Measurements from ENCODE around the gene DENND1C. TPM values are rescaled to one million over a fixed set of nuclear protein-coding genes. Genes with fewer than 3 reads are reported as not detected.

The DENND1C gene
- total RNA-seq, 1 experiment from 2014 or later = not detected

DNA sequence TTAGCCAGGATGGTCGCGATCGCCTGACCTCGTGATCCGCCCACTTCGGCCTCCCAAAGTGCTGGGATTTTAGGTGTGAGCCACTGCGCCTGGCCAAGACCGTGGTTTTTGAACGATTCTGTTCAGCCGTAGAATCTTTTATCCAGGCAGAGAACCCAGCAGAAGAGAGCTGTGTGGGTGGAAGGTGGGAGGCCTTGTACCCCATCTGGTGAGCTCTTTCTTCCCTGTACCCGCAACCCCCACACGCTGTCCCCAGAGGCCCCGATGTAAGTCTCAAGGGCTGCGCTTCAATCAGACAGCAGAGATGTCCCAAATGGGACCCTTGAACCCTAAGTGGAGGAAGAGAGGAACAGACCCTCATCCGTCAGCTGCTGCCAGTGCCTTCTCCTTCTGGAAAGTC is 25.7 kb downstream of the DENND1C start:
- POLR2A ChIA-PET (ENCODE audit: unreplicated experiment) = no interaction called here
- no peak for DNase-seq
- Histone ChIP-seq H3F3A (ENCODE audit: insufficient read depth, low read depth) (no peaks in the 10 kb centered on the region), H4K20me1 (ENCODE audit: insufficient read depth) (no peaks in the 10 kb centered on the region), H3K4me1 (replicated peaks; ENCODE audit: insufficient read depth) (no peaks in the 10 kb centered on the region), H3K79me2 (ENCODE audit: low read depth) (no peaks in the 10 kb centered on the region), H3K27ac (no peak overlapping the region), H3K9me3 (ENCODE audit: insufficient read depth, low read depth) (no peaks in the 10 kb centered on the region), H3K4me3 (no peak overlapping the region), H3K36me3 (ENCODE audit: low read depth) (no peaks in the 10 kb centered on the region), H3K9me2 (ENCODE audit: insufficient read depth) (no peaks in the 10 kb centered on the region), H2AFZ (no peak overlapping the region), H3K27me3 (ENCODE audit: insufficient read depth, low read depth) (no peaks in the 10 kb centered on the region), H3K4me2 (no peak overlapping the region)
- CTCF ChIA-PET = no interaction called here
- BruUV-seq (replicated peaks) = no TSS peak
- intact Hi-C loops (cut with micrococcal nuclease; ENCODE audit: unreplicated experiment) = no loop called here
- no peak for TF ChIP-seq EZH2 (IDR thresholded peaks at IDR 0.05; ENCODE audit: low read depth)
- TF ChIP-seq, protein P1, sequence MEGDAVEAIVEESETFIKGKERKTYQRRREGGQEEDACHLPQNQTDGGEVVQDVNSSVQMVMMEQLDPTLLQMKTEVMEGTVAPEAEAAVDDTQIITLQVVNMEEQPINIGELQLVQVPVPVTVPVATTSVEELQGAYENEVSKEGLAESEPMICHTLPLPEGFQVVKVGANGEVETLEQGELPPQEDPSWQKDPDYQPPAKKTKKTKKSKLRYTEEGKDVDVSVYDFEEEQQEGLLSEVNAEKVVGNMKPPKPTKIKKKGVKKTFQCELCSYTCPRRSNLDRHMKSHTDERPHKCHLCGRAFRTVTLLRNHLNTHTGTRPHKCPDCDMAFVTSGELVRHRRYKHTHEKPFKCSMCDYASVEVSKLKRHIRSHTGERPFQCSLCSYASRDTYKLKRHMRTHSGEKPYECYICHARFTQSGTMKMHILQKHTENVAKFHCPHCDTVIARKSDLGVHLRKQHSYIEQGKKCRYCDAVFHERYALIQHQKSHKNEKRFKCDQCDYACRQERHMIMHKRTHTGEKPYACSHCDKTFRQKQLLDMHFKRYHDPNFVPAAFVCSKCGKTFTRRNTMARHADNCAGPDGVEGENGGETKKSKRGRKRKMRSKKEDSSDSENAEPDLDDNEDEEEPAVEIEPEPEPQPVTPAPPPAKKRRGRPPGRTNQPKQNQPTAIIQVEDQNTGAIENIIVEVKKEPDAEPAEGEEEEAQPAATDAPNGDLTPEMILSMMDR (conservative IDR thresholded peaks at IDR 0.05) = no peak

DNA sequence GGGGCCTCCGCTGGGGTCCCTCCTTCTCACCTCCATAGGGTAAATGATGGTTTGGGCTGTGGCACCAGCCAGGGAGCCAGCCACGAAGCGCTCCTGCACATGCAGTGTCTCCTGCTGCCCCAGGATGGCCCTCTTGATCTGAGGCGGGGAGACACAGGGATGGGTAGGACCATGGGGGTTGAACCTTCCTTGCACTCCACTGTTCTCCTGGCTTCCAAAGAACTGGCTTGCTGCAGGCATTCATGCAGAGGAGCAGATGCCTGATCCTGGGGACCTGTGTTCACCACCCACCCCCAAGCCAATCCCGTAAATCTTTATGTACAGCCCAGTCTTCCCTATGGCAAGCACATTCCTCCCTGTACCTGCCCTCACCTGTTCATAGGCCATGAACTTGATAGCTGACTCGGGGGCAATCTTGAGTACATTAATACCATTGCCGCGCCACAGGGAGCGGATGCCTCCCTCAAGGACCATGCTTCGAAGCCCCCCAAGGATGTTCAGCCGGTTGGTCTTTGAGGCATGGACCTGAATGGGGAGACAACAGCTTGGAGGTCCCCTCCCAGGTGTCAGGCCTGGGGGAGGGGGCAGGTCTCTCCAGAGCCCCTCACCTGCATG is 27.5 kb downstream of the DENND1C start:
- Histone ChIP-seq H2AFZ (no peak overlapping the region), H3K4me3 (no peak overlapping the region), H3K27me3 (ENCODE audit: insufficient read depth, low read depth) (no peaks in the 10 kb centered on the region), H3K9me3 (ENCODE audit: insufficient read depth, low read depth) (no peaks in the 10 kb centered on the region), H3K27ac (no peak overlapping the region), H3K9me2 (ENCODE audit: insufficient read depth) (no peaks in the 10 kb centered on the region), H3K36me3 (ENCODE audit: low read depth) (no peaks in the 10 kb centered on the region), H3F3A (ENCODE audit: insufficient read depth, low read depth) (no peaks in the 10 kb centered on the region), H3K79me2 (ENCODE audit: low read depth) (no peaks in the 10 kb centered on the region), H4K20me1 (ENCODE audit: insufficient read depth) (no peaks in the 10 kb centered on the region), H3K4me2 (no peak overlapping the region), H3K4me1 (replicated peaks; ENCODE audit: insufficient read depth) (no peaks in the 10 kb centered on the region)
- intact Hi-C loops (cut with micrococcal nuclease; ENCODE audit: unreplicated experiment) = no loop called here
- DNase-seq = no peak
- no TSS peak for BruUV-seq (replicated peaks)
- ChIA-PET POLR2A (ENCODE audit: unreplicated experiment) (interaction anchor here (0.6 kb wide), 1 partner anchor 82 kb away, joined by 4 read pairs; no protein-coding TSS in a partner anchor), CTCF (no interaction called here)
- TF ChIP-seq EZH2 (IDR thresholded peaks at IDR 0.05; ENCODE audit: low read depth) = no peak
- TF ChIP-seq, protein P1 (conservative IDR thresholded peaks at IDR 0.05) = no peak

DNA sequence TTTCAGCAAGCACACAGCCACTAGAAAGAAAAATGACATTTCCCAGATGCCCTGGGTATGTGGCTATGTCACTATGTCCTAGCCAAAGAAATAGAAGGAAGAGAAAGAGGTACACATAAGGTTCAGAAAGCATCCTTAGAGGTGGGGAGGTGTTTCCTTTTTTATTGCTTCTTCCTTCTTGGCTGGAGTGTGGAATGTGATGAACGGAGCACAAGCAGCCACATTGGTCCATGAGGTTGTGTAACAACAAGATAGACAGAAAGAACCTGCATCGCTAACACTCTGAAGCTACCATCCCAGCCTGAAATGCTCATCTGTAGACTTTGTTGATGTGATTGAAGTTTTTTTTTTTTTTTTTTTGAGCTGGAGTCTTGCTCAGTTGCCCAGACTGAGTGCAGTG is 28.7 kb downstream of the DENND1C start:
- intact Hi-C loops (cut with micrococcal nuclease; ENCODE audit: unreplicated experiment) = no loop called here
- Histone ChIP-seq H3K4me1 (replicated peaks; ENCODE audit: insufficient read depth) (no peaks in the 10 kb centered on the region), H3F3A (ENCODE audit: insufficient read depth, low read depth) (no peaks in the 10 kb centered on the region), H3K79me2 (ENCODE audit: low read depth) (no peaks in the 10 kb centered on the region), H3K9me2 (ENCODE audit: insufficient read depth) (no peaks in the 10 kb centered on the region), H3K4me2 (no peak overlapping the region), H3K36me3 (ENCODE audit: low read depth) (no peaks in the 10 kb centered on the region), H3K9me3 (ENCODE audit: insufficient read depth, low read depth) (no peaks in the 10 kb centered on the region), H4K20me1 (ENCODE audit: insufficient read depth) (no peaks in the 10 kb centered on the region), H3K27me3 (ENCODE audit: insufficient read depth, low read depth) (no peaks in the 10 kb centered on the region), H3K27ac (no peak overlapping the region), H2AFZ (no peak overlapping the region), H3K4me3 (no peak overlapping the region)
- CTCF ChIA-PET = no interaction called here
- TF ChIP-seq EZH2 (IDR thresholded peaks at IDR 0.05; ENCODE audit: low read depth) = no peak
- TF ChIP-seq, protein P1 (conservative IDR thresholded peaks at IDR 0.05) = no peak
- BruUV-seq (replicated peaks) = no TSS peak
- POLR2A ChIA-PET (ENCODE audit: unreplicated experiment) = no interaction called here
- no peak for DNase-seq

Data from PC-9 (cell line).